GM18520 (cell line): ENCODE data around the gene SRCAP.

Experiments used
- ATAC-seq: cut with Tn5 transposase; IDR thresholded peaks from one replicate; pipeline ENCODE4 v1.9.1; 2021; ENCODE audit not compliant: unreplicated experiment

SRCAP gene

DNA sequence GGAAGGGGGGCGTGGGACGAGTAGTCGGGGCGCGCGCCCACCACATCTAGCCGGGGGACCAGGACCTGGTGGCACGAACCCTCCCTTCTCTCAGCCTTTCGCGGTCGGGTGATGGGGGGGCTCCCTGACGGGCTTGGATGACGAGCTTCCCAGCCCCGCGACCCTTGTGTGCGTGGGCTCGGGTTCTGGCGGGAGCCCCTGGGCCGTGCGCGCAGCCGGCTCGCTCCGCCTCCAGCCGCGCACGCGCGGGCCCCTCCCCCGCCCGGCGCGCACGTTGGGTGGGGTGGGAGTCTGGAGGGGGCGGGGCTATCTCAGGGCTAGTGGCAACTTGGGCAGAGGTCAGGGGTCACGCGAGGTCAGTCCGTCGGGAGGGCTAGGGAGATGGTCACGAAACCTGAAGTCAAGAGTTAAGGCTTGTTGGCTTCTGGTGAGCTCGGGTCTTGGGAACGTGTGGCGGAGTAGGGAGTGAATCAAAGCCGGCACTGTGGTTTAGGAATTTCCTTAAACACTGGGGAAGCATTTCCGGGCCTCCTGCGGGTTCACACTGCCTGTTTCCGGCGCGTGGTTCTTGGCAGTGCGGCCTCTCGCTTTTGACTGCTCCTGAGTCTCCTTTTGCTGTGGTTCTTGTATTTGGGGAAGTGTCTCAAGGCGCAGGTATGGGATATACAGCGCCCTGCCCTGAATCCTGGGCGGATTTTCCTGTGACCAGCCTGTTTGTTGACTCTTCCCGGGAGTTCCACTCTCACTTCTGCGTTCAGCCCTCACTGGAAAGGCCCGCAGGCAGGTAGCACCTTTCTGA is at the start of gene SRCAP:
SRCAP (plus strand) TSS at position 356 of the 799 bp plus-strand sequence. CDS start 1,654 bp downstream, outside the sequence.
- peak; percentile 10 for ATAC-seq

DNA sequence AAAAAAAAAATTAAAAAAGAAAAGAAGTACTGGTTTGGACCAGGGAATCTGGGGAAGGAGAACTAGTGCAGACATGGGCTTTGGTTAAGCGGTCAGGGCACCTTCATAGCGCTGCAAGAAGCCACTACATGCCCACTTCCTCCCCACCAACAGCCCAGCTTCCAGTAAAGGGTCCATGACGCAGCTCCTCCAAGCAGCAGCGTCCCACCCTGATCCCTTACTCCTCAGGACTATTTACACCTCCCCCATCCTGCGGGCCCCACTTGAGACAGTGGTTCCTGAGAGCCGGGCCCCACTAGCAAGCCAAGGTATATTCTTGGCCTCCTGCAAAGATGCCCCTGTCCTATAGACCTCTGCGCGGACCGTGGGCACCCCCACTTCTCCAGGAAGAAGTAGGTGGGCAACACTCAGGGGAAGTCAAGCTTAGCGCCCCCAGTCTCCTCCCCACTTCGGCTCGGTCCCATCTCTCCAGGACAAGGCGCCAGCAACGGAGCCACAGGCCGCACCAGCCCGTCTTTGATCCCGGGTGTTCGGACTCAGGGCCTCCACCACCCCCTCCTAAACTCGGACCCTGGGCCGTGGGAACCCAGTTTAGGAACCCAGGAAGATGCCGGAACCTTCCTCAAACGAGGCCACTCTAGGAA is 49.1 kb upstream of the SRCAP start:
- no peak for ATAC-seq

GRCh38 chr16:30650369-30651123 is 48.4 kb upstream of the SRCAP start, which contains the start of gene PRR14:
Gene PRR14 (plus strand): TSS chr16:30650960. CDS start chr16:30651646, 686 bp downstream.
- peak; percentile 77 for ATAC-seq

DNA sequence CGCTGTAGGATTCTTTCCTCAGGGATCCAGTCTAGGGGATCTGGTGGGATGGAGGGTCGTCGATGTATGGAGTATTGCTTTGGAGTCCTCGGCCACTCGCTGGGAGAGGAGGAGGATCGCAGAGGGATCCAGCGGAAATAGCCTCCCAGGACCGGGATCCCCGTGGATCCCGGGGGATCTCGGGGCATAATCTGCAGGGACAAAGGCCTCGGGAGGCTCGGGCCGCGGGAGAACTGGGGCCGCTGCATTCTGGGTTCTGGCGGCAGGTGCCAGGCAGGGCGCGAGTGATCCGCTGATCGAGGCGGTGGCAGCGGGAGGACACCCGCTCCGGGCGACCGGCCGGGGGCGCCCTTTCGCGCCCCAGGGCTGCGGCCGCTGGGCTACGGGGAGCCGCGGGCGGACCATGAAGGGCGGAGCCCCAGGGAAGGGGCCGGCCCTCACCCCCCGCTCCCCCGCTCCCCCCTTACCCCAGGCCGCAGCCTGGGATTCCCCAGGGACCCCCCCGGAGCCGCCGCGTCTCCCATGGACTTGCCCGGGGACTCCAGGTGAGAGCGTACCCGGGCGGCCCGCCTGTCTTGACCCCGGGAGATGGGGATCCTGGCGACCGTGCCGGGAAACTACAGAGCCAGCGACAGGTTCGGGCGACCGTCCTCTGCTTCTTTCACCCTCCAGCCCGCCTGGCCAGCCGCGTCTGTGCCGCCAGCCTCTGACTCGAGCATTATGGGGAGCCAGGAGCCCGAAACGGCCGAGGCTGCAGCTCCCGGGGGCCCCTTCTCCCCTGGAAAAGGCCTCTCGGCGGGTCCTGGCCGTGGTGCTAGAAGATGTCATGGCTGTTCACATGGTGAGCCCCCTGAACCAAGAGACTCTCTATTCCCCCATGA is 47.6 kb upstream of the SRCAP start:
- ATAC-seq = peak; percentile 36

GRCh38 chr16:30652005-30652296 is 47.0 kb upstream of the SRCAP start:
- no peak for ATAC-seq

- ATAC-seq = no peak
Observed at GRCh38 chr16:30652718-30653117, 46.3 kb upstream of the SRCAP start.

DNA sequence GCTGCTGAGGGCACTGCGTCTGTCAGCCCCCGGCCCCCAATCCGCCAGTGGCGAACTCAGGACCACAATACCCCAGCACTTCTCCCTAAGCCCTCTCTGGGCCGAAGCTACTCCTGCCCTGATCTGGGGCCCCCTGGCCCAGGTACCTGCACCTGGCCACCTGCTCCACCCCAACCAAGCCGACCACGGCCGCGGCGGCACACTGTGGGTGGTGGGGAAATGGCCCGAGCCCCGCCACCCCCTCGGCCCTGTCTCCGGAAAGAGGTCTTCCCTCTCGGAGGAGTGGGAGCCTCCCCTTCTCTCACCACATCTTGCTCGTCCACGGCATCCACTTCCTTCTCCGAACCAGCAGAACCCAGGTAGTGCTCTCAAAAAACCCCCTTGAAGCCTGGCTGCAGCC is 44.1 kb upstream of the SRCAP start:
- no peak for ATAC-seq

DNA sequence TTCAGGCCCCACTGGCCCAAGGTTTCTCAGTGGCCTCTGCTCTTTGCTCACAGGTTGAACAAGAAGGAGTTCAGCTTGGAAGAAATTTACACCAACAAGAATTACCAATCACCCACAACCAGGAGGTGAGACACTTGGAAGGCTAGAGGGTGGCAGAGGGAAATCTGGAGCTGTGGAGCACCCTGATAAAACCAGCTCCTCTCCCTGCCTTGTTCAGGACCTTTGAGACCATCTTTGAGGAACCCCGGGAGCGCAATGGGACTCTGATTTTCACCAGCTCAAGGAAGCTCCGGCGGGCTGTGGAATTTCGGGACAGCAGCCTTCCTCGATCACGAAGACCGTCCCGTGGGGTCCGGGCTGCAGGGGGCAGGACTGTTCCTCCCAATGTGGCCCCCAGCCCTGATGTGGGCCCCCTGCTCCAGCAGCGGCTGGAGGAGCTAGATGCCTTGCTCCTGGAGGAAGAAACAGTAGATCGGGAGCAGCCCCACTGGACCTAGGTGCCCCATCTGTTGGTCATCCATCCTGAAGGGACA is 43.1 kb upstream of the SRCAP start:
- no peak for ATAC-seq

DNA sequence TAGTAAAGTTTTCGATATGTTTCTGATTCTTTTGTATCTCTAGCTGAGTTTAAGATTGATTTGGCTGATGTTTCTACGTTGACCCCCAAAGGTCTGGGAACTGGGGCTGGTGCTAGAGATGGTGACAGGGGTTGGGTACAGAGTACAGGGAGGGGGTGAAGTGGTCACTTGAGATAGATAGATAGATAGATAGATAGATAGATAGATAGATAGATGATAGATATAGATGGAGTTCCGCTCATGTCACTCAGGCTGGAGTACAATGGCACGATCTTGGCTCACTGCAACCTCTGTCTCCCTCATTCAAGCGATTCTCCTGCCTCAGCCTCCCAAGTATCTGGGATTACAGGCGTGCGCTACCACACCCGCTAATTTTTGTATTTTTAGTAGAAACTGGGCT is 42.6 kb upstream of the SRCAP start:
- ATAC-seq = no peak

DNA sequence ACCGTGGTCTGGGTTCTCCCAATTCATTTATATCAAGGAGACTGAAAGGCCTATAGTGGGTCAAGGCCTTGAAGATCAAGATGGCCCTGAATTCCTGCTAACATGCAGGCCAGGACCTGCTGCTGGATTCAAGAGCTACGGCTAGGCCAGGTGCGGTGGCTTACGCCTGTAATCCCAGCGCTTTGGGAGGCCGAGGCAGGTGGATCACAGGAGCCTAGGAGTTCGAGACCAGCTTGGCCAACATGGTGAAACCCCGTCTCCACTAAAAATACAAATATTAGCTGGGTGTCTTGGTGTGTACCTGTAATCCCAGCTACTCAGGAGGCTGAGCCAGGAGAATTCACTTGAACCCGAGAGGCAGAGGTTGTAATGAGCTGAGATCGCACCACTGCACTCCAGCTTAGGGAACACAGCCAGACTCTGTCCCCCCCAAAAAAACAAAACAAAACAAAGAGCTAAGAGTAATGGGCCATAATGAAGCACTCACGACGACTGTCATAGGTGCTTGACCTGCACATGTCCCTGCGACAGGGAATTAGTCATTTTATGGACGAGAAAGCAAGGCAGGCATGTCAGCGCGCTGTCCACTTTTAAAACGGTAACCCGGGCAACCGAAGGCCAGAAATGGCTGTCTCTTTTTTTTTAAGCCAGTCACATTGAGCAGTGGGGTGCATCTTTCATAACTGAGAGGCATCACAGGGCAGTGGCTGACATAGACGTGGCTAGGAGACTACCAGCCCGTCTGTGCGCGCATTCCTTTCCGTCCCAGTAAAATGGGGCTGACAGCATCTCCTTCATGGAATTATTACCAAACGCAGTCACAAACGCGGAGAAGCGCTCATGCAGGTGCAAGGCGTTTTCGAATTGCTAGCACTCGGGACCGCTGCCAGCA is 41.8 kb upstream of the SRCAP start:
- ATAC-seq = no peak

GRCh38 chr16:30657866-30658730 is 40.9 kb upstream of the SRCAP start, which contains the start of gene FBRS:
Gene FBRS (plus strand): TSS chr16:30658431. CDS start chr16:30659519, 1,088 bp downstream.
- peak; percentile 59 for ATAC-seq

- ATAC-seq = peak; percentile 17
Observed at GRCh38 chr16:30658731-30659506, 40.1 kb upstream of the SRCAP start.

- ATAC-seq = no peak
Observed at GRCh38 chr16:30659507-30660423, 39.2 kb upstream of the SRCAP start.

DNA sequence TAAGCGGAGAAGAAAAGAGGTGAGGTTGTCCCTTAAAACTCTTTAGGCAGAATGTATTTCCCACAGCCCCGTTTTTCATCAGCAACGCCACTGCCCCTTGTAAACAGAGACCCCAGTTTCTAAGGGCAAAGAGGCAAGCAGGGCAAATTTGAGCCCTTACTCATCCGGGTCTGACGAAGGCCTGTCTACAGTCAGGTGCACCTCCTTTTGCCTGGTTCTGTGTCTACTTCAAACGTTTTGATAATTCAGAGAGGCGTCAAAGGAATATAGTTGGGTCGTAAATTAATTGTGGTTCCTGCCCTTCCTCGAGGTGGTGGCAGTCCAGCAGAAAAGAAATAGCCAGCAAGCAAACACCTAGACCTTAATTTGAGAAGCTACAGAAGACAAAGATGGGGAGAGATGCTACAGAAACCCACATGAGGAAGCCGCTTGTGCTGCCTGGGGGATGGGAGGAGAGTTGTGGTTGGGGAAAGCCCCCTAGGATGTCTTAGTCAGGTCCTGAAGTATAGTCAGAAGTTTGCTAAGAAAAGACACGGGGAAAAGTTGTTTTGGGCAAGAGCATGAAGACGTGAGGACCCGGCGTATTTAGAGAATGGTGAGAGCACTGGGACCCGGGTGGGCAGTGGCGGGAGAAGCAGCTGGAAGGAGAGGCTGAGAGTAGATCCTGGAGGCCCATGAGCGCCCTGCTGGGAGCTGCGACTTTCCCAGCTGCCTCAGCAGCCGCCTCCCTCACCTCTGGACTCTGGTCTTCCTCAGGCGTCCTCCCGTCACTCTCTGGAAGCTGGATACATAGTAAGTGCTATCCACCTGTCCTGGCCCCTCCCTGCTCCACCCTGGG is 38.3 kb upstream of the SRCAP start:
- no peak for ATAC-seq

DNA sequence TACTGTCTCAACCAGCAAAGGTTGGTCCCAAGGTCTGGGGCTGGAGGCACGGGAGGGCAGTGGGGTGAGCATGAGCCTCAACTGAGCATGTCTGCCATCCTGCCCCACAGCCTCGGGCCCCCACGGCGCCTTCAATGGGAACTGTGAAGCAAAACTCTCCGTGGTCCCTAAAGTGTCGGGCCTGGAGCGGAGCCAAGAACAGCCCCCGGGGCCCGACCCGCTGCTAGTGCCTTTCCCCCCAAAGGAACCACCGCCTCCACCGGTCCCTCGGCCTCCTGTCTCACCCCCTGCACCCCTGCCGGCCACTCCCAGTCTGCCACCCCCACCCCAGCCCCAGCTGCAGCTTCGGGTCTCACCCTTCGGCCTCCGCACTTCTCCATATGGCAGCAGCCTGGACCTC is 36.5 kb upstream of the SRCAP start:
- no peak for ATAC-seq

GRCh38 chr16:30663038-30663437 is 35.9 kb upstream of the SRCAP start:
- no peak for ATAC-seq
